ENCODE results near the gene NCAPG2. TPM values are rescaled to one million over a fixed set of nuclear protein-coding genes. Genes with fewer than 3 reads are reported as not detected.

The NCAPG2 gene
- total and polyA plus RNA-seq, 2 experiments from 2014 or later, result 10.8 to 14.0 TPM

DNA sequence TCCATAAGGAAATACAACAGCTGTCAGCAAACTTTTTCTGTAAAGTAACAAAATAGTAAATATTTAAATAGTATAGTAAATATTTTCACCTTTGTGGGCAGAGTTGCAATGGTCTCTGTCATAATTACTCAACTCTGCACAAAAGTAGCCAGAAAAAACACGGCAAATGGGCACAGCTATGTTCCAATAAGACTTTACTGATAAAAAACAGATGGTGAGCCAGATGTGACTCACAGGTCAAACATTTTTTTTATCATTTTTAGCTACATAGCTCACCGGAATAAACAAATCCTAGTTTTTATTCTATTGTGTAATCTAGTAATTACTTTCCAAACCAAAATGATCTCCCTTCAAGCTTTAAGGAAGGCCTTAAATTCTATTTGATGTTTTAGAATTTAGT, 55.3 kb downstream of the NCAPG2 start:
- Histone ChIP-seq H3K36me3 (no peaks in the 10 kb centered on the region), H3K27ac (no peak overlapping the region), H3K27me3 (no peaks in the 10 kb centered on the region), H3K9me3 (ENCODE audit: low read depth) (no peaks in the 10 kb centered on the region), H3K4me3 (no peak overlapping the region), H3K4me1 (ENCODE audit: low read depth) (no peaks in the 10 kb centered on the region)
- DNase-seq (ENCODE audit: low read depth in 1 of 2, low spot score in 1 of 2), result peak in 1 of 2 donors; percentile 90
- TF ChIP-seq CTCF (IDR thresholded peaks at IDR 0.05; ENCODE audit: low read depth, low read length), result no peak

GRCh38 chr7:158648787-158649186, 55.8 kb downstream of the NCAPG2 start:
- H3K27ac ChIP-seq, result no peak overlapping the region
- peak in 1 of 2 donors; percentile 24 for DNase-seq (ENCODE audit: low read depth in 1 of 2, low spot score in 1 of 2)
- no peak for TF ChIP-seq CTCF (IDR thresholded peaks at IDR 0.05; ENCODE audit: low read depth, low read length)
- H3K36me3 ChIP-seq, result no peaks in the 10 kb centered on the region
- no peaks in the 10 kb centered on the region for H3K4me1 ChIP-seq (ENCODE audit: low read depth)
- H3K27me3 ChIP-seq, result no peaks in the 10 kb centered on the region
- H3K4me3 ChIP-seq, result no peak overlapping the region
- H3K9me3 ChIP-seq (ENCODE audit: low read depth), result no peaks in the 10 kb centered on the region

DNA sequence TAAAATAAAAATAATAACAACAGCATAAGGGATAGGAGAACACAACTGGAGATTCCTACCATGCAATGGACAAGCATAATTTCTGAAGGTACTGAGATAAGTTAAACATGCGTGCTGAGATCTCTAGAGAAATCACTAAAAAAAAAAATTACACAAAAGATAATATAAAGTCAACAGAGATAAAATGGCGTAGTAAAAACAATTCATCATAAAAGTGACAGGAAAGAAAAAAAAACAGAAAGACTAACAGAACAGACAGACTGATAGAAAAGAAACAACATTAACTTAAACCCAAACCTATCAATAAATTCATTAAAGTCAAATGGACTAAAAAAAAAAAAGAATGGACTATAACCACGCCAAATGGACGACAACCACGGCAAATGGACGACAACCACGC, 56.4 kb downstream of the NCAPG2 start:
- Histone ChIP-seq H3K9me3 (ENCODE audit: low read depth) (no peaks in the 10 kb centered on the region), H3K4me3 (no peak overlapping the region), H3K36me3 (no peaks in the 10 kb centered on the region), H3K4me1 (ENCODE audit: low read depth) (no peaks in the 10 kb centered on the region), H3K27me3 (no peaks in the 10 kb centered on the region), H3K27ac (no peak overlapping the region)
- DNase-seq (ENCODE audit: low read depth in 1 of 2, low spot score in 1 of 2), result no peak
- TF ChIP-seq CTCF (IDR thresholded peaks at IDR 0.05; ENCODE audit: low read depth, low read length), result no peak

DNA sequence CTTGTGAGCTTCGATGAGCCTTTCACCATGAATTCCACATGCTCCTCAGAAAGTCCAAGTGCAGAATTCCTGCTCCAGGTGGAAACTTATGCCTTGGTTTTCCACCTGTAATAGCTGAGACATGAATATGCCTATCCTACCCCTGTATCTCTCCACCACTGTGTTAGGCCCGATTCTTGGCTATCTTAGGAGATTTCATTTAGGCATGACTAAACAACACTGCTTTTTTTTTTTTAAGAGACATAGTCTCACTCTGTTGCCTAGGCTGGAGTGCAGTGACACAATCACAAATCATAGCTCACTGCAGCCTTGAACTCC, 57.2 kb downstream of the NCAPG2 start:
- Histone ChIP-seq H3K9me3 (ENCODE audit: low read depth) (no peaks in the 10 kb centered on the region), H3K4me1 (ENCODE audit: low read depth) (no peaks in the 10 kb centered on the region), H3K36me3 (no peaks in the 10 kb centered on the region), H3K27ac (no peak overlapping the region), H3K27me3 (no peaks in the 10 kb centered on the region), H3K4me3 (no peak overlapping the region)
- TF ChIP-seq CTCF (IDR thresholded peaks at IDR 0.05; ENCODE audit: low read depth, low read length), result no peak
- DNase-seq (ENCODE audit: low read depth in 1 of 2, low spot score in 1 of 2), result no peak

DNA sequence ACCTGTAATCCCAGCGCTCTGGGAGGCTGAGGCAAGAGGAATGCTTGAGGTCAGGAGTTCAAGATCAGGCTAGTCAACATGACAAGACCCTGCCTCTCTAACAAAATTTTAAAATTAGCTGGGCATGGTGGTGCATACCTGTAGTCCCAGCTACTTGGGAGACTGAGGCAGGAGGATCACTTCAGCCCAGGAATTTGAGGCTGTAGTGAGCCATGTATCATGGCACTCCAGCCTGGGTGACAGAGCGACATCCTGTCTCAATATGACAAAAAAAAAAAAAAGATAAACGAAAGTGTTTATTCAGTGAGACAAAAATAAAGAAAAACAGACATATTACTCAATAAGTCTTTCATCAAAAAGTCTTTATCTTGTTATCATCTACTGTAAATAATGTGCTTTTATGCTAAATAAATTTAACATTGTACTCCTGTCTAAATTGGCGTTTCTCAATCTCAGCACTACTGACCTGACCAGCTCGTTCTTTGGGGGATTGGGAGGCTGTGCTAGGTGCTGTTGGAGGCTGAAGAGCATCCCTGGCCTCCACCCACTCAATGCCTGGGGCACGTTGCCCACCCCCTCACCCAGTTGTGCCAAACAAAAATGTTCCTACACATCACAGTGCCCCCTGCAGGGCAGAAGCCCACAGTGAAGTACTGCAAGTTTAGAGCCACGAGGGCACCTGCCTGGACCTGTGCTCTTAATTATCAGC, 57.7 kb downstream of the NCAPG2 start:
- Histone ChIP-seq H3K9me3 (ENCODE audit: low read depth) (no peaks in the 10 kb centered on the region), H3K4me1 (ENCODE audit: low read depth) (no peaks in the 10 kb centered on the region), H3K36me3 (no peaks in the 10 kb centered on the region), H3K27me3 (no peaks in the 10 kb centered on the region), H3K4me3 (no peak overlapping the region), H3K27ac (no peak overlapping the region)
- DNase-seq (ENCODE audit: low read depth in 1 of 2, low spot score in 1 of 2), result no peak
- TF ChIP-seq CTCF (IDR thresholded peaks at IDR 0.05; ENCODE audit: low read depth, low read length), result peak; percentile 58

Data from cardiac muscle cell (in vitro differentiated cells and primary cell).